ENCODE results near the gene LCE2C.
"Not testable (repeated sequence)": the region's sequence is repeated elsewhere in the genome, so short reads cannot be mapped to it uniquely, and the experiment has no call there.

LCE2C gene, protein sequence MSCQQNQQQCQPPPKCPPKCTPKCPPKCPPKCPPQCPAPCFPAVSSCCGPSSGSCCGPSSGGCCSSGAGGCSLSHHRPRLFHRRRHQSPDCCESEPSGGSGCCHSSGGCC

DNA sequence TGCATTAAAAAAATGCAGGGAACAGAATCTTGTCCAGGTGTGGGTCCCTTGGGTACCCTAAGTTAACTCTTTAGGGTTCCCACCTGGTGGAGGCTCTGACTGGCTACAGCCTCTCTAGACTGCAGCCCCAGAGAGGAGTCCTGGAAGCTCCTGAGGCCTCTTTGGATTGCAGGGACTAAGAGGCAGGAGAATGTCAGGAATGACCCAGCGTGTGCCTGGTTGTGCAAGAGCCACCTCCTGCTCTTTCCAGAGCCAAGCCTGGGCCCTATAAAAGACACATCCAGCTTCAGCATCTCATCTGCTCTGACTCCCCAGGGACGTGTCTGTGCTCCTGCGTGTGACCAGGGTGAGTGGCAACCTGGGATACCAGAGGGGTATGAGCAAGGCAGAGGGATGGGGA lies at the start of gene LCE2C:
TSS of gene LCE2C (plus strand) at position 297 of the 400 bp plus-strand sequence. CDS start 737 bp downstream, outside the sequence.
- not testable (repeated sequence) for DNase-seq (ENCODE audit: low spot score)

DNA sequence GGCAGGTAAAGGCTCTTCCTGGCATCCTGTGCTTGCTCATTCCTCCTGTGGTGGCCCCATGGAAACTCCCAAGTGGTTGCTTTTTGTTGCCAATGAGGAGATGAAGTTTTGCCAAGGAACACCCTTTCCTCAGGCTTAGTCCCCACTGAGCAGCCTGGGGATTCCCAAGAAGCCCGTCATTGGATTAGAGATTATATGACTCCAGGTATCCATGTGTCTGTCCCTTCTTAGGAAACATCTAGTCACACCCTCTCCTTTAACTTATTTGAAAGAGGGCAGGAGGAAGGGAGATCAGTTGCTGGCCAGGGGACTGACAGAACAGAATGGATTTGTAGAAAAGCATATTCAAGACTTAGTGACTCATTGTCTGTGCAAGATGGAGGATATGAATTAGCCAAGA lies 48.3 kb upstream of the LCE2C start:
- no peak for DNase-seq (ENCODE audit: low spot score)

DNA sequence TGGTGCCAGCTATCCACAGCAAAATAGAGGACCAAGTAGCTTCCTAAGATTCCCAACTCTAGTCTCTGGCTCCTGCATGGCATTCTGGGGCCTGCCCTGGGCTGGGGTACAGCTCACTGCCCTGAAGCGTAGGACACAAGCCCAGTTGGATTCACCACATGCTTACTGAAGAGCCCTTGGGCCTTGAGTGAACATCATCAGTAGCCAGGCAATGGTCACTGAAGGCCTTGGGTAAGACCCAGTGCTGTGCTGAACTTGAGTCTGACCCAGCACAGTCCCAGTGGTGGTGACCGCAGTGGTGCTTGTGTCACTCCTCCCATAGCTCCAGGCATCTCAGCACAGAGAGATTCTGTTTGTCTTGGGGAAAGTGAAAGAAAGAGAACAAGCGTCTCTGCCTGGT lies 44.5 kb upstream of the LCE2C start:
- DNase-seq (ENCODE audit: low spot score) = no peak

DNA sequence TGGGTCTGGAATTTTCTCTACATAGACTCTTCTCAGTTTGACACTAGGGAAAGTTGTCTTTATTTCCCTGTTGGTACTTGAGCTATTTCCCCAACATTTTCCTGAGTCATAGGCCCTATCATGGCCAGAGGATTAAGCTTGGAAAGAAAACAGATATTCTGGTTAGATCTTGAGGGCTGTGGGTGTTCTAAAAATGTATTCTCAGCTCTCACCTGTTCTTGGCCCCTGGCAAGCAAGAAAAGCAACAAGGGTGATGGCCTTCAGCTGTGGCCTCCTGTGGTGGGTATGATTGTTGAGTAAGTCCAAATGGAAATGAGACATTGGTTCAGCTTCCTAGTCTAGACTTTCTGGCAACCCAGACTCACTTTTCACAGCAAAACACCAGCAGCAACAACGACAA lies 34.7 kb upstream of the LCE2C start:
- no peak for DNase-seq (ENCODE audit: low spot score)

DNA sequence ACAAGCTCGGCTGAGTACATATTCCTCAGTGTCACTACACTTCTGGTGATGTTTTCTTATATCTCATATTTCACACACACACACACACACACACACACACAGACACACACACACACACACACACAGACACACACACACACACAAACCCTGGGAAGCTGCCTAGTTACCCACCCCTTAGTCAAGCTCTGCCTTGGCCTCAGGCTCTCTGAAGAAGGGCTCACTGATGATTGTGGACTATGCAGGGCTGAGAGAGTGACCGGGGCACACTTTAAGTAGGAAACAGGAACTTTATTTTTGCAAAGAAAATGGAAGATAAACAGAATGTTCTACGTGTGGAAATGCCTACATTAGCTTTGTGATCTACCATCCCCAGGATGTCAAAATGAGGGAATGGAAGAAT lies 31.1 kb upstream of the LCE2C start:
- DNase-seq (ENCODE audit: low spot score) = no peak

DNA sequence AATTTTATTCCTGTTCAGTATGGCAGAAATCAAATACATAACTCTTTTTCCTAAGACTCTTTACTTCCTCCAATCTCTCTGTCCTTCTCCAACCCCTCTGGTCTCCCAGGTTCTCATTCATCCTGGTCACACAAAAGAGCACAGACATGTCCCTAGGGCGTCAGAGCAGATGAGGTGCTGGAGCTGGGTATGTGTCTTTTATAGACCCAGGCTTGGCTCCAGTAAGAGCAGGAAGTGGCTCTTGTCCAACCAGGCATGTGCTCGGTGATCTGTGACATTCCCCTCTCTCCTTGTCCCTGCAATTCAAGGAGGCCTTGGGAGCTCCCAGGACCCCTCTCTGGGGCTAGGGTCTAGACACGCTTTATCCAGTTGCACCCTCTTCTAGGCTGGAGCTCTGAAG lies 29.9 kb upstream of the LCE2C start:
- DNase-seq (ENCODE audit: low spot score) = no peak

DNA sequence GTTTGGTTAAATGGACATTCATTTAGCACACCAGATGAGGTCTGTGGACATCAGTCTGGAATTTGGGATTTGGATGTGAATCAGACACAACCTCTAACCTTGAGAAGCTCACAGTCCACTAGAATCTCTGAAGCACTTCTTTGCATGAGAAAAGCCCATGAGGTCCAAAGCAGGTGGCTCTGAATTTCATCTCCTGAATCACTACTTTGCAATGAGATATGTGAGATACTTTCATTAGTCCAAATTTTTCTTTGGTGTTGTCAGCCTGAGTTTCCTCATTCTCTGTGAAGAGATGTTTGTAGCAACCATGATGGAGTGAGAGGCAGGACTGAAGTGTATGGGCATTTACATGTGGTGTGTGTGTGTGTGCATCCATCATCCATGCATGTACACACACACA lies 28.4 kb upstream of the LCE2C start:
- no peak for DNase-seq (ENCODE audit: low spot score)

DNA sequence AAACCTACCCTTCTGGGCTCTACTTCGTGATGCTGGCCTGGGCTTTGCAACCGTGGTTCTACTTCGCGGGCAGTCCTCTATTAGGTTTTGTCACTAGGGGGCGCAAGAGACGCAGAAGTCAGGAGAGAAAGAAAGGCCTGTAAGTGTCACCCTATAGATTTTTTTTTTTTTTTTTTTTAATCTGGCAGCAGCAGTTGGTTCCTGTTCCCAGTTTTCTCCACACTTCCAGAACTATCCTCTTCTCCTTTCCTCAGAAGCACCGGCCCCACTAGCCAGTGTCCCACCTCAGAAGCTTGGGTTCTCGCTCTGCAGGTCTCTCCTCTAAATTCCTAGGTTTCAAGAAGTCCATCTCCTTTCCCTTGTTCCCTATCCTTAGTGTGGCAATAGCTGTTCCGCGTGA lies 21.0 kb upstream of the LCE2C start:
- DNase-seq (ENCODE audit: low spot score) = peak; percentile 48

DNA sequence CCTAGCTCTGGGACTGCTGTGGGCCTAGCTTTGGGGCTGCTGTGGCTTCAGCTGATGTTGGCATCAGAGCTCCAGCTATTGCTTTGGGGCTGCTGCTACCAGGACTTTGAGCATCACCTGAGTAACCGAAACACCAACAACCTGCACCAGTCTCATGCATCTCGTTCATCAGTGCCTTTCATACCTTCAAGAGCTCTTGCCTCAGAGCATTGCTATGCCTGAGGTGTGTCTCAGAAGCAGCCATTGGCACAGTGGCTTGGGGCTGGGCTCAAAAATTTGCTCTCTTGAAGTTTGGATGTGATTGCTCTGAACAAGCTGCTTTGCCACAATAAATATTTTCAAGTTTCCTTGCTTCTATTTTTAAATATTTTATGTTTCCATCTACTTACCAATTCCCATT lies 18.6 kb upstream of the LCE2C start:
- no peak for DNase-seq (ENCODE audit: low spot score)

DNA sequence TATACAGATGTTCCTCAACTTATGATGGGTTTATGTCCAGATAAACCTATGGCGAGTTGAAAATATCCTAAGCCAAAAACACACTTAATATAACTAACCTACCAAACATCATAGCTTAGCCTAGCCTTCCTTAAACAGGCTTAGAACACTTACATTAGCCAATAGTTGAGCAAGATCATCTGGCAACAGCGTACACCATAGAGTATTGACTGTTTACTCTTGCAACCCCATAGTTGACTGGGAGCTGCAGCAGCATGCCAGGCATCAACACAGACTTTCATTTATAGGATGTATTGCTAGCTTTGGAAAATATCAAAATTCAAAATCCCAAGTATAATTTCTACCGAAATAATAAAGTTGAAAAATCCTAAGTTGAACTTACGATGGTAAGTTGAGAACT lies 17.4 kb upstream of the LCE2C start:
- no peak for DNase-seq (ENCODE audit: low spot score)

DNA sequence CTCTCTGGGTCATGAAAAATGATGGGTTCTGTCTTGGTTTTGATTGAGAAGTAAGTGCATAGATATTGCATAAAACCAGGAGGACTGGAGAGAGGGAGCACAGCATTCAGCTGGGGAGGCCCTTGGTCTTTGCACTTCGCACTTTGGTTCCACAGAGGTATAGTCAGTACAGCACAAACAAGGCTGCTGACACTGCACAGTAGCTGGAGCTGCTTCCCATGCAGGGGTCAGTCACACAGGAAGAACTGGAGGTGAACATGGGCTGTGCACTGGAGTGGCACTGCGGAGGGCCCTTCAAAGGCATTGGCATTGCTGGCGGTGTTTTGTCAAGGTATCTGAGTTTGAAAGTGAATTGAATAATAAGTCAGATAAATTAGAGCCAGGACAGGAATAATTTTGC lies 16.4 kb upstream of the LCE2C start:
- no peak for DNase-seq (ENCODE audit: low spot score)

DNA sequence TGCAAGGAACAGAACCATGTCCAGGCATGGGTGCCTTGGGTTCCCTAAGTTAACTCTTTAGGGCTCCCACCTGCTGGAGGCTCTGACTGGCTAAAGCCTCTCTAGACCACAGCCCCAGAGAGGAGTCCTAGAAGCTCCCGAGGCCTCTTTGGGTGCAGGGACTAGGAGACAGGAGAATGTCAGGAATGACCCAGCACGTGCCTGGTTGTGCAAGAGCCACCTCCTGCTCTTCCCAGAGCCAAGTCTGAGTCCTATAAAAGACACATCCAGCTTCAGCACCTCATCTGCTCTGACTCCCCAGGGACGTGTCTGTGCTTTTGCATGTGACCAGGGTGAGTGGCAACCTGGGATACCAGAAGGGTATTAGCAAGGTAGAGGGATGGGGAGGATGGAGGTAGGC lies 12.0 kb upstream of the LCE2C start, which contains the start of gene LCE2D:
TSS of gene LCE2D (plus strand) at position 283 of the 400 bp plus-strand sequence. CDS start 726 bp downstream, outside the sequence.
- no peak for DNase-seq (ENCODE audit: low spot score)

DNA sequence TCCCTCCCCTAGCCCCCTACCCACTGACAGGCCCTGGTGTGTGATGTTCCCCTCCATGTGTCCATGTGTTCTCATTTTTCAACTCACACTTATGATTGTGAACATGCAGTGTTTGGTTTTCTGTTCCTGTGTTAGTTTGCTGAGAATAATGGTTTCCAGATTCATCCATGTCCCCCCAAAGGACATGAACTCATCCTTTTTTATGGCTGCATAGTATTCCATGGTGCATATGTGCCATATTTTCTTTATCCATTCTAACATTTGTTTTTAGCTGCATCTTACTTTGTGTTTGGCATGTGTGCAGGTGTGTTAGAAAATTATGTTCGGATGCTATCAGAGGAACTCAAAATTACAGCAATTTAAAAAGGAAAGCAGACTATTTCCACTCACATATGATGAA lies 8.9 kb upstream of the LCE2C start:
- DNase-seq (ENCODE audit: low spot score) = not testable (repeated sequence)

DNA sequence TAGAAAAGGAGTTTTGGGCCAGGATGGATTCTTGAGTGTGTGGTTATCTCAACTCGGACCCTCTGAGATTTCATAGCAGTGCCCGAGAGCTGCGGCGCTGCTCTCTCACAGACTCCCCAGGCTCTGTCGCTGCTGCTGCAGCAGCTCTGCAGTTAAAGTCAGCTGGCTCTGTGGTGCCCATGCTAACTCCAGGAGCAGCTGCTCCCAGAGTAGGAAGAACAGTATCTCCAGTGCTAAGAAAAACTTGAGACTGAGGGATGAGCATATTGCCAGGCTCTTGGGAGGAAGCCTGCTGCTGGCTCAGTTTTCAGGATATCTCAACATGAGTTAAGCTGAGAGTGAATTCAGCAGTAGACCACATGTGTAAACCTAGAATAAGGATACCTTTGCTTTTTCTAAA lies 7.4 kb upstream of the LCE2C start:
- DNase-seq (ENCODE audit: low spot score) = no peak

DNA sequence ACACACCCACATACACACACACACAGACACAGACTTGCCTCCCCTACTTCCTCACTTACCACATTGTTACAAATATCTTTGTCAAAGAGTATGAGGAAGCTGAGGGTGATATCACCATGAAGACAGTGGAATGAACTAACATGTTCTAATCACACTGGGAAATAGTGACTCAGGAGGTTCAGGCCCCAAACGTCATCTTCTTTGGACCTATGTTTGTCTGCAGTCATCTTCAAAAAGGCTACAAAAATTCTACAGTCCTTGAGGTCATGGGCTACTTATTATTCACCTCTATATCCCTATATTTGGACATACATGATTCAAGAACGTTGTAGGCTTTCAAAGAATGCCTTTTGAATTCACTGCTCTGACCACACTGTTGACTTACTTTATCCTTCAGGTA lies 2.1 kb upstream of the LCE2C start:
- DNase-seq (ENCODE audit: low spot score) = no peak

DNA sequence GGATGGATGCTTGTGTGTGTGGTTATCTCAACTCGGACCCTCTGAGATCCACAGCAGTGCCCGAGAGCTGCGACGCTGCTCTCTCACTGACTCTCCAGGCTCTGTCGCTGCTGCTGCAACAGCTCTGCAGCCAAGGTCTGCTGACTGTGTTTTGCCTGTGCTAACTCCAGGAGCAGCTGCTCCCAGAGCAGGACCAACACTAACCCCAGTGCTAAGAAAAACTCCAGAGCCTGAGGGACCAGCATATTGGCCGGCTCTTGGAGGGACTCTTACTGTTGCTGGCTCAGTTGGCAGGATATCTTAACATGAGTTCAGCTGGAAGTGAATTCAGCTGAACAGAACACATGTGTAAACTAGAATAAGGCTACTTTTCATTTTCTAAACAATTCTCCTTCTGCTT lies 4.4 kb downstream of the LCE2C start:
- no peak for DNase-seq (ENCODE audit: low spot score)

DNA sequence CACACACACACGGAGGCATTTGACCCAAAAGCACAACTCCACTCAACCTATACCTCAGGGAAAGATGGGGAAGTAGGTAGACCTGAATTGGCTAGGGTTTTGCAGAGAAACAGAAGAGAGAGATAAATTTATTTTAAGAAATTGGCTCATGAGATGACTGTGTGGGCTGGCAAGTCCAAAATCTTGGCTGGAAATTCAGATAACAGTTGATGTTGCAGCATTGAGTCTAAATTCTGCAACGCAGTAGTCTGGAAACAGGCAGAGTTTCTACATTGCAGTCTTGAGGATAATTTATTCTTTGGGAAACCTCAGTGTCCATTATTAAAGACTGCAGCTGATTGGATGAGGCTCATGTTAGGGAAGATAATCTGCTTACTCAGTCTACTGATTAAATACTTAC lies 6.5 kb downstream of the LCE2C start:
- no peak for DNase-seq (ENCODE audit: low spot score)

DNA sequence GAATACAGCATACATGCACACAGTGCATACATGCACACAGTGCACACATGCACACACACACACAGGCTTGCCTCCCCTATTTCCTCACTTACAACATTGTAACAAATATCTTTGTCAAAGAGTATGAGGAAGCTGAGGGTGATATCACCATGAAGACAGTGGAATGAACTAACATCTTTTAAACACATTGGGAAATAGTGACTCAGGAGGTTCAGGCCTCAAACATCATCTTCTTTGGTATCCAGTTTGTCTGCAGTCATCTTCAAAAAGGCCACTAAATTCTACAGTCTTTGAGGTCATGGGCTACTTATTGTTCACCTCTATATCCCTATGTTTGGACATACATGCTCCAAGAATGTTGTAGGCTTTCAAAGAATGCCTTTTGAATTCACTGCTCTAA lies 8.8 kb downstream of the LCE2C start:
- no peak for DNase-seq (ENCODE audit: low spot score)

DNA sequence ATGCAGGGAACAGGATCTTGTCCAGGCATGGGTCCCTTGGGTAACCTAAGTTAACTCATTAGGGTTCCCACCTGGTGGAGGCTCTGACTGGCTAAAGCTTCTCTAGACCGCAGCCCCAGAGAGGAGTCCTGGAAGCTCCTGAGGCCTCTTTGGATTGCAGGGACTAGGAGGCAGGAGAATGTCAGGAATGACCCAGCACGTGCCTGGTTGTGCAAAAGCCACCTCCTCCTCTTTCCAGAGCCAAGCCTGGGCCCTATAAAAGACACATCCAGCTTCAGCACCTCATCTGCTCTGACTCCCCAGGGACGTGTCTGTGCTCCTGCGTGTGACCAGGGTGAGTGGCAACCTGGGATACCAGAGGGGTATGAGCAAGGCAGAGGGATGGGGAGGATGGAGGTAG lies 10.7 kb downstream of the LCE2C start, which contains the start of gene LCE2B:
TSS of gene LCE2B (plus strand) at position 301 of the 400 bp plus-strand sequence. CDS start 721 bp downstream, outside the sequence.
- not testable (repeated sequence) for DNase-seq (ENCODE audit: low spot score)

DNA sequence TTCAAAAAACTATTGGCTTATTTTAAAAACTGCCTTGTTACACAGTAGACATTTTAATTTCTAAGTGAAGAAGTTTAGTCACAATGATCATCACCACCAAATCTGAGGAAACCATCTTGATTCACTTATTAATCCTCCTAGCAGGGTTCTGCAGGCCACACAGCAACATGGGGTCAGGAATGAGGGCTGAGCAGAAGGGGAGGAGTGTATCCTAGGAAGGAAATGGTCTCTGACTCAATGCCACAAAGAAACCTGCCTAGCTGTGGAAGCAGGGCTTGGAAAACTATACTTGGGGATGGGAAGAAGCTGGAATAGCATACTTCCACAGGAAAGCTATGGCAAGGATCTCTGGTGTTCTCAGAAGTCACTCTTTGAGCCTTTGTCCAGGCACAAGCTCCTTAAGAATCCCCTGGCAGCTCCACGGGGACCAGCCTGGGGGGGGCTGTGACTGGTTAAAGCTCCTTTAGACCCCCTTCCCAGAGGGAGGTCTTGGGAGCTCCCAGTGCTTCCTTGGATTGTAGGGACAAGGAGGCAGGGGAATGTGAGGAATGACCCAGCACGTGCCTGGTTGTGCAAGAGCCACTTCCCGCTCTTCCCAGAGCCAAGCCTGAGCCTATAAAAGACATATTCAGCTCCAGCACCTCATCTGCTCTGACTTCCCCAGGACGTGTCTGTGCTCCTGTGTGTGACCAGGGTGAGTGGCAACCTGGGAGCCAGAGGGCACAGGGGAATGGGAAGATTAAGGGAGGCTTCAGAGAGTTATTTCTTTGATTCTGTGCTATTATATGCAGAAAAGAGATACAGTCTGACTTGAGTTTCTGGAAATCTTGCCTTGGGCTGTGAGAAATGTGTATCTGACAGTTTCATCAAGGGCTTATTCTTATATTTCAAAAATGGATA lies 22.9 kb downstream of the LCE2C start, which contains the start of gene LCE2A:
TSS of gene LCE2A (plus strand) at position 645 of the 900 bp plus-strand sequence. CDS start 557 bp downstream, outside the sequence.
- no peak for DNase-seq (ENCODE audit: low spot score)

DNA sequence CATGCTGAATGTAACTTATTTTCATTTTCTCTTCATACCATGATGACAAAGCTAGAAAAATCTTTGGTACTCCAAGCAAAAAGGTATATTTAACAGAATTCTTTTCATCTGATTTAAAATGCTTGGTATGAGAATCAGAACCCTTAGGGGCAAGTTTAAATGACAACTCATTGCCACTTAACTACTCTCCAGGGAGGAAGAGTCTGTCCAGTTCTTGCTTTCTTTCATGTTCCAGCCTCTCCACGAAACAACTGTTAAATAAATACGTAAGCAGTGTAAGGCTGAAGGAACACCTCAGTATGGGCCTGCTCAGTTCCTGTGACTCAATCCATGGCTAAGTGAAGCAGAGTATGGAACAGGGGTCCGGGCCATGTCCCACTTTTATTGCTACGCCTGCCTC lies 24.7 kb downstream of the LCE2C start:
- no peak for DNase-seq (ENCODE audit: low spot score)

DNA sequence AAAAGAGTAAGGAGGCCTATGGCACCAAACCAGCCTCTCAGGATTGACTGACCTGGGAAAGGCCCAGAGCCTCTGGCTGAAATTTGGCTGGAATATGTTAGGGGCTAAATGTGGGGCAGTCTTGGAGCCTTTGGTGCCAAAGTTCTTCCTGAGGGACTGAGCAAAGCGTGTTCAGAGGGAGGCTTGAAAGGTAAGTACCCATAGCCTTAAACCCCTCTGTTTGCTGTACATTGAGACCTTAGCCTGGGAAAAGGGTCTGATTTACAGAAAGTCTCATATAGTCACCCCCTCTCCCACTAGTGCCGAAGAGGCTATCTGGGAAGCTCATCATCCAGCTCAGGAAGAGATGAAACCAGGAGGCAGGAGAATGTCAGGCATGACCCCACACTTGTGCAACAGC lies 32.8 kb downstream of the LCE2C start, which contains the start of gene LCE4A:
TSS of gene LCE4A (plus strand) at position 301 of the 400 bp plus-strand sequence. CDS start 916 bp downstream, outside the sequence.
- no peak for DNase-seq (ENCODE audit: low spot score)

DNA sequence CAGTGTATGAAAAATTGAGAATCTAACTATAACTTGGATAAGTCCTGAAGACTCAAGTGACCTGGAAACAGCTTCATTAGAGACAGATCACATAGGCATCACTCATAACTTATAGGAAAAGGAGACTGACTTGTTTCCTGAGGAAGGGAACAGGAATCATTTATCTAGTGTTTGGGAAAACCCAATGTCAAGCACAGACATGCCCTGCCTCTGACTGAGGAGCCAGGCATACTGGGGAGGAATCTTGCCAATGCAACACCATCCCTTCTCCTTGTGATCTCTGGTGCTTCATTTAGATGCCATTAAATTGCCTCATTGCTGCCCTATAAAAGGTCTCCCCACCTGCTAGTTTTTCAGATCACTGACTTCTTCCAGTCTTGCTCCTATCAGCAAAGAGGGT lies 43.2 kb downstream of the LCE2C start:
- DNase-seq (ENCODE audit: low spot score) = no peak
